Epithelial cell of alveolus of lung (primary cell): ENCODE data around the gene TMEM106C. TPM values are rescaled to one million over a fixed set of nuclear protein-coding genes. Genes with fewer than 3 reads are reported as not detected.

ENCODE experiments used
- total RNA-seq: library from RNA; depleted of rRNA; stranded (reverse); fragments of >200 nt; gene quantifications from 2 replicates; pipeline ENCODE4 v1.2.1, GENCODE V29; 2015

The TMEM106C gene, protein sequence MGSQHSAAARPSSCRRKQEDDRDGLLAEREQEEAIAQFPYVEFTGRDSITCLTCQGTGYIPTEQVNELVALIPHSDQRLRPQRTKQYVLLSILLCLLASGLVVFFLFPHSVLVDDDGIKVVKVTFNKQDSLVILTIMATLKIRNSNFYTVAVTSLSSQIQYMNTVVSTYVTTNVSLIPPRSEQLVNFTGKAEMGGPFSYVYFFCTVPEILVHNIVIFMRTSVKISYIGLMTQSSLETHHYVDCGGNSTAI
- total RNA-seq, result 33.5 and 55.7 TPM in 2 replicates

DNA sequence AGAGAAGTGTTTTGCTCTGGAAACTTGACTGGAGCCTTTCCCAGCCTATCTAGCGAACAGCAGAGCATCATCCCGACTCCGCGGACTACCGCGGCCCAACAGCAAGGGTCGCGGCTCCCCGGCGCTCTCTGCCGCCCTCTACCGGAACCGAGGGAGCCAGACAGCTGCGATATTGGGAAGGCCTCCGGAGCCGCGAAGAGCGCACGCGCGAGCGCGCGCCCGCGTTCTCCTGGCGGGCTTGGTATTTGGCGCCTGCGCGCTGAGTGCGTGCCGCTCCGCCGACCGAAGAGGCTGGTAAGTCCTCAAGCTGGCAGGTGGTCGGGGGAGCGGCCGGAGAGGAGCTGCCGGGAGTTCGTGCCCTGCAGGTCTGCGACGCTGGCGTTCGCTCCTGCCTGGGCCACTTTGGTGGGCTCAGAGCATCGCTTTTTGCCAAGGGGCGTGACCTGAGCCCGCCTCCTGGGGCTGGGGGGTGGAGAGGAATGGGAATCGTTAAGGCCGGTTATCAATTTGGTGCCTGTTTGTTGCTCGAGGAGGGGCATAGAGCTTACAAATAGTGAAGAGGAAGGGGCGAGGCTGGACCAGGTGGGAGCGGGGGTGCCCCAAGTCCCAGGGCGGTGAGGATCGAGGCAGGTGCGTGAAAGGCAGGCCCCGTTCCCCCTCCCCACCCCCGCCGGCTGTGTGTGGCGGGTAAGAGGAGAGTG is at the start of gene TMEM106C:
TSS of gene TMEM106C (plus strand) at position 257 of the 701 bp plus-strand sequence. CDS start 641 bp downstream, outside the sequence.

DNA sequence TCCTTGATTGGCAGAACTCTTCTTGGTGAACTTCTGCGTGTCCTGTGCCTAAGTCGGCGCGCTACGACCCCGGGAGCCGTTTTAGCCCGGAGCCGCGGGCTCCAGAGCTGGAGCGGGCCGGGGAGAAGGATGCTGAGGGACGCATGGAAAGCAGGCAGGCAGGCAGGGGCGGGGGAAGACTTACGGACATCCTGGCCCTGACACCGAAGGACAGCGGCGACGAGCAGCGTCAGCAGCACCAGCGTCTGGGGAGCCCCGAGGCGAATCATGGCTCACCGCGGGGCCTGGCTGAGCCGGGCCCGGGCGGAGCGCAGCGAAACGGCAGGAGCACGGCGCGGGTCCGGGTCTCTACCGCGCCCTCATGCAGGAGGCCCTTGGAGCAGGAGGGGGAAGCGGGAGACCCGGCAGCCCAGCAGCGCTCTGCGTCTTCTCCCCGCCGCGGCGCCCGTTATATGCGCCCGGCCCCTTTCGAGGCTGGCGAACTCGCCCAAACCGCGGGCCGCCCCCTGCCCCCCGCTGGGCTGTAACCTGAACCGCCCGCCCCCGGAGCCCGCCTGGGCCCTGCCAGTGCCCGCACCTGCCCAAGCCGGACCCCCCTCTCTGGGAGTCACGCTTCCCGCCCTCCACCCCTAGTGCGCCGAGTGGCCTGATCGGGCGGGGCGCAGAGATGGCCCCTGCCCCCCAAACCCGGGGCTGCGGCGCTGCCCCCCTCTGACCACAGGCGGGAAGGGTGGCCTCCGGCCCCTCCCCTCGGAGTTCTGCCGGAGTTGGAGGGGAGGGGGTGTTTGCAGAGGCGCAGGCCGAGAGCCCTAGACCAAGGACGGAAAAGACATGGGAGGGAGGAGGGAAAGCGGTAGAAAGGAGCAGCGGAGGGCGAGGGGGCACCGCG is 40.9 kb downstream of the TMEM106C start, which contains the start of gene COL2A1:
TSS of gene COL2A1 (minus strand) at position 424 of the 889 bp plus-strand sequence. CDS start at position 269, 155 bp downstream.

Other genes starting within 250 kb of the TMEM106C start
- not detected in 2 replicates for gene ENDOU, start 238.1 kb upstream of the TMEM106C start, total RNA-seq
- gene RAPGEF3, start 204.7 kb upstream of the TMEM106C start, total RNA-seq, result 0.72 and 1.6 TPM in 2 replicates
- gene SLC48A1, start 190.4 kb upstream of the TMEM106C start, total RNA-seq, result 11.5 and 18.1 TPM in 2 replicates
- 44.1 and 47.4 TPM in 2 replicates for gene HDAC7, start 143.7 kb upstream of the TMEM106C start, total RNA-seq
- gene VDR, start 58.6 kb upstream of the TMEM106C start, total RNA-seq, result 3.7 and 12.4 TPM in 2 replicates
- gene COL2A1, start 40.9 kb downstream of the TMEM106C start, total RNA-seq, result 0.56 and 1.0 TPM in 2 replicates
- 19.4 and 24.8 TPM in 2 replicates for gene SENP1, start 142.5 kb downstream of the TMEM106C start, total RNA-seq
- 39.0 and 53.3 TPM in 2 replicates for gene PFKM, start 155.8 kb downstream of the TMEM106C start, total RNA-seq
- 13.4 and 13.7 TPM in 2 replicates for gene ASB8, start 193.9 kb downstream of the TMEM106C start, total RNA-seq
- gene CCDC184, start 220.0 kb downstream of the TMEM106C start, total RNA-seq, result 1.8 and 3.7 TPM in 2 replicates
- gene OR10AD1, start 239.7 kb downstream of the TMEM106C start, total RNA-seq, result not detected in 2 replicates